ENCODE results near the gene LRP1B.

LRP1B gene

DNA sequence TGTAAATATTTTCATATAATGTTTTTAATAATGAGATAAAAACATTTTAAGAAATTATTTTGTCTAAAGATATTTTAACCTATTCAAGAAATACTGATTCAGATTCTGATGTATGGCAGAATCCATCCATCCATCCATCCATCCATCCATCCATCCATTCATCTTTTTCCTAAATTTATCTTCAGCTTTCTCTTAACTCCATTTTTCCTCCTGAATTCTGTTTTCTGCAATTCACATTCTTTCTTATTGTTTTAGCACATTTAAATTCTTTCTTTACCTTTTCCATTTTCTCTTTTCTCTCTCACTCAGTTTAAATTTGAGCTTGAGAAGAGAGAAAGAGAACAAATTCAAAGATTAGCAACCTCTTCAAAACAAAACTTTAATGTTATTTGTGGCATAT, 3.6 kb downstream of the LRP1B start:
- peaks cover 13 to 19% (median 17%) of the 10 kb centered on the region in 11 experiments for H3K9me3 ChIP-seq (replicated peaks in 1 of 11)
- H3K4me1 ChIP-seq: peaks cover 0 to 6% (median 4%) of the 10 kb centered on the region in 10 experiments; a peak in 7 of 20 replicates
- no peak overlapping the region for H3K9ac ChIP-seq
- H3K36me3 ChIP-seq: no peaks in the 10 kb centered on the region
- H3K4me2 ChIP-seq: no peak overlapping the region
- H3K4me3 ChIP-seq: no peak overlapping the region
- no peaks in the 10 kb centered on the region for H4K20me1 ChIP-seq
- H3K27ac ChIP-seq: no peak overlapping the region
- H3K27me3 ChIP-seq: no peaks in the 10 kb centered on the region
- no peak for TF ChIP-seq Cebpa-rat (IDR thresholded peaks at IDR 0.05)

DNA sequence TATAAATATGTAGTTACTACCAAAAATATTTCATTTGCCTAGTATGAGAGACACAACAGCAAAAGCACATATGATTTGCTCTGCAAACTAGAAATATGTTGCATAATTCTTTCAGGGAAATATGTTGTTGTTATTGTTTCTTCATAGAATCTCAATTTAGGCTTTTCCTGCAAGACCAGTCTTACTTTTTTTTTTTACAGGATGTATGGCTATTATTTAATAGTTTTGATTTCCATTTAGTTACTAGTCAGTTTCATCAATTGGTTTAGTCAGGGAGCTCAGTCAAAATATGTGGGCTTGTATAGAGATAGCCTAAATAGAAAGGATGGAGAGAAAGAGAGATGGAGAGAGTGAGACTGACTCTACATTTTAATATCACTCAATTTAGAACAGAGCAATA, 6.1 kb downstream of the LRP1B start:
- H4K20me1 ChIP-seq: no peaks in the 10 kb centered on the region
- no peaks in the 10 kb centered on the region for H3K36me3 ChIP-seq
- no peak overlapping the region for H3K27ac ChIP-seq
- H3K9ac ChIP-seq: no peak overlapping the region
- TF ChIP-seq Cebpa-rat (IDR thresholded peaks at IDR 0.05): no peak
- H3K4me3 ChIP-seq: no peak overlapping the region
- H3K4me2 ChIP-seq: no peak overlapping the region
- peaks cover under 1 to 2% (median under 1%) of the 10 kb centered on the region in 11 experiments; a peak in 11 of 22 replicates for H3K9me3 ChIP-seq (replicated peaks in 1 of 11)
- peaks cover 0 to 9% (median 0%) of the 10 kb centered on the region in 10 experiments; a peak in 1 of 20 replicates for H3K4me1 ChIP-seq
- no peaks in the 10 kb centered on the region for H3K27me3 ChIP-seq

GRCh38 chr2:142119347-142119746, 11.5 kb downstream of the LRP1B start:
- H3K4me1 ChIP-seq: peaks cover 0 to 9% (median 0%) of the 10 kb centered on the region in 10 experiments; a peak in 1 of 20 replicates
- H4K20me1 ChIP-seq: no peaks in the 10 kb centered on the region
- no peak overlapping the region for H3K27ac ChIP-seq
- H3K27me3 ChIP-seq: no peaks in the 10 kb centered on the region
- no peak for TF ChIP-seq Cebpa-rat (IDR thresholded peaks at IDR 0.05)
- no peaks in the 10 kb centered on the region for H3K9me3 ChIP-seq (replicated peaks in 1 of 11)
- no peak overlapping the region for H3K9ac ChIP-seq
- no peak overlapping the region for H3K4me3 ChIP-seq
- no peaks in the 10 kb centered on the region for H3K36me3 ChIP-seq
- no peak overlapping the region for H3K4me2 ChIP-seq

- no peaks in the 10 kb centered on the region for H4K20me1 ChIP-seq
Measured at GRCh38 chr2:142112757-142113221, 18.0 kb downstream of the LRP1B start.

GRCh38 chr2:142104134-142104758, 26.6 kb downstream of the LRP1B start:
- H3K27me3 ChIP-seq: no peaks in the 10 kb centered on the region
- H4K20me1 ChIP-seq: no peaks in the 10 kb centered on the region
- no peaks in the 10 kb centered on the region for H3K4me1 ChIP-seq
- H3K36me3 ChIP-seq: no peaks in the 10 kb centered on the region
- no peak overlapping the region for H3K4me2 ChIP-seq
- H3K9me3 ChIP-seq (replicated peaks in 1 of 11): no peaks in the 10 kb centered on the region
- H3K27ac ChIP-seq: no peak overlapping the region
- no peak overlapping the region for H3K4me3 ChIP-seq
- TF ChIP-seq Cebpa-rat (IDR thresholded peaks at IDR 0.05): no peak
- H3K9ac ChIP-seq: no peak overlapping the region

More at GRCh38 chr2:142112757-142113221, 18.0 kb downstream of the LRP1B start:
- TF ChIP-seq Cebpa-rat (IDR thresholded peaks at IDR 0.05): no peak
- Histone ChIP-seq H3K36me3 (no peaks in the 10 kb centered on the region), H3K4me3 (no peak overlapping the region), H3K9me3 (replicated peaks in 1 of 11) (no peaks in the 10 kb centered on the region), H3K9ac (no peak overlapping the region), H3K27me3 (no peaks in the 10 kb centered on the region), H3K4me1 (no peaks in the 10 kb centered on the region), H3K4me2 (no peak overlapping the region), H3K27ac (no peak overlapping the region)

GRCh38 chr2:142100970-142101369, 29.8 kb downstream of the LRP1B start:
- H3K4me1 ChIP-seq: no peaks in the 10 kb centered on the region
- H3K9me3 ChIP-seq (replicated peaks in 1 of 11): no peaks in the 10 kb centered on the region
- no peak overlapping the region for H3K4me3 ChIP-seq
- no peaks in the 10 kb centered on the region for H4K20me1 ChIP-seq
- H3K4me2 ChIP-seq: no peak overlapping the region
- H3K27ac ChIP-seq: no peak overlapping the region
- H3K36me3 ChIP-seq: no peaks in the 10 kb centered on the region
- no peak overlapping the region for H3K9ac ChIP-seq
- H3K27me3 ChIP-seq: no peaks in the 10 kb centered on the region
- TF ChIP-seq Cebpa-rat (IDR thresholded peaks at IDR 0.05): no peak

GRCh38 chr2:142100139-142100873, 30.5 kb downstream of the LRP1B start:
- H3K4me3 ChIP-seq: no peak overlapping the region
- no peaks in the 10 kb centered on the region for H4K20me1 ChIP-seq
- H3K27ac ChIP-seq: no peak overlapping the region
- no peaks in the 10 kb centered on the region for H3K9me3 ChIP-seq (replicated peaks in 1 of 11)
- H3K4me2 ChIP-seq: no peak overlapping the region
- H3K27me3 ChIP-seq: no peaks in the 10 kb centered on the region
- TF ChIP-seq Cebpa-rat (IDR thresholded peaks at IDR 0.05): no peak
- H3K4me1 ChIP-seq: no peaks in the 10 kb centered on the region
- no peaks in the 10 kb centered on the region for H3K36me3 ChIP-seq
- H3K9ac ChIP-seq: no peak overlapping the region

GRCh38 chr2:142097711-142098110, 33.1 kb downstream of the LRP1B start:
- H3K4me3 ChIP-seq: no peak overlapping the region
- H4K20me1 ChIP-seq: no peaks in the 10 kb centered on the region
- no peaks in the 10 kb centered on the region for H3K36me3 ChIP-seq
- no peaks in the 10 kb centered on the region for H3K4me1 ChIP-seq
- no peak overlapping the region for H3K9ac ChIP-seq
- no peak overlapping the region for H3K4me2 ChIP-seq
- no peak overlapping the region for H3K27ac ChIP-seq
- H3K27me3 ChIP-seq: no peaks in the 10 kb centered on the region
- no peaks in the 10 kb centered on the region for H3K9me3 ChIP-seq (replicated peaks in 1 of 11)
- no peak for TF ChIP-seq Cebpa-rat (IDR thresholded peaks at IDR 0.05)

- H3K9ac ChIP-seq: no peak overlapping the region
- no peak for TF ChIP-seq Cebpa-rat (IDR thresholded peaks at IDR 0.05)
- no peaks in the 10 kb centered on the region for H3K27me3 ChIP-seq
- no peaks in the 10 kb centered on the region for H3K36me3 ChIP-seq
- H3K9me3 ChIP-seq (replicated peaks in 1 of 11): no peaks in the 10 kb centered on the region
- no peak overlapping the region for H3K27ac ChIP-seq
- no peaks in the 10 kb centered on the region for H3K4me1 ChIP-seq
- no peak overlapping the region for H3K4me2 ChIP-seq
- no peaks in the 10 kb centered on the region for H4K20me1 ChIP-seq
- H3K4me3 ChIP-seq: no peak overlapping the region
Measured at GRCh38 chr2:142095647-142096046, 35.2 kb downstream of the LRP1B start.

- no peak overlapping the region for H3K27ac ChIP-seq
- no peak for TF ChIP-seq Cebpa-rat (IDR thresholded peaks at IDR 0.05)
Measured at GRCh38 chr2:142094233-142094632, 36.6 kb downstream of the LRP1B start.

More at GRCh38 chr2:142094233-142094632, 36.6 kb downstream of the LRP1B start:
- no peaks in the 10 kb centered on the region for H3K36me3 ChIP-seq
- no peaks in the 10 kb centered on the region for H3K27me3 ChIP-seq
- H4K20me1 ChIP-seq: no peaks in the 10 kb centered on the region
- no peak overlapping the region for H3K9ac ChIP-seq
- H3K9me3 ChIP-seq (replicated peaks in 1 of 11): no peaks in the 10 kb centered on the region
- no peaks in the 10 kb centered on the region for H3K4me1 ChIP-seq
- no peak overlapping the region for H3K4me2 ChIP-seq
- H3K4me3 ChIP-seq: no peak overlapping the region

All from BLaER1 treated with 17β-estradiol and CSF1 and Interleukin-3, amounts not matched to agents 10 nM and 100 nM (cell line).